HepG2 (cell line): ENCODE data around the gene RABGGTA. TPM values are rescaled to one million over a fixed set of nuclear protein-coding genes. Genes with fewer than 3 reads are reported as not detected.

ENCODE experiments used
- POLR2A ChIP-seq, 2 experiments: IDR thresholded peaks; 2 replicates each; pipeline ENCODE4 v1.6.1; 2011; ENCODE audit warnings: low read depth in 2 of 2, low read length in 2 of 2, mild to moderate bottlenecking in 1 of 2, moderate library complexity in 1 of 2; ENCODE audit not compliant: insufficient read depth in 1 of 2
- RORA ChIP-seq: sonication (generic); formaldehyde crosslinking; IDR thresholded peaks from 2 replicates; pipeline ENCODE4 v1.5.0; 2020; ENCODE audit warnings: mild to moderate bottlenecking, missing genetic modification reagents, moderate library complexity
- SOX13 ChIP-seq, 3 experiments: fragments of 450-650 bp in 1 of 3; sonication (generic) in 1 of 3; formaldehyde crosslinking in 1 of 3; IDR thresholded peaks in 2 of 3; conservative IDR thresholded peaks in 1 of 3; 2 replicates each; pipeline versions ENCODE4 v1.5.0 to v1.6.1; 2016 to 2020; ENCODE audit warnings: antibody characterized with exemption in 1 of 3, mild to moderate bottlenecking in 1 of 3, missing compliant biosample characterization in 1 of 3, missing genetic modification reagents in 1 of 3, moderate library complexity in 1 of 3
- TCF7L2 ChIP-seq: IDR thresholded peaks from 2 replicates; pipeline ENCODE4 v1.6.1; 2011; ENCODE audit warnings: mild to moderate bottlenecking, low read depth, low read length, moderate library complexity
- TRIM22 ChIP-seq: fragments of 450-650 bp; IDR thresholded peaks from 2 replicates; pipeline ENCODE4 v1.6.1; 2017
- ZBTB1 ChIP-seq: sonication (generic); formaldehyde crosslinking; IDR thresholded peaks from 2 replicates; pipeline ENCODE4 v1.4.0; 2020; ENCODE audit warnings: missing genetic modification reagents, borderline replicate concordance
- ZNF292 ChIP-seq: sonication (generic); formaldehyde crosslinking; IDR thresholded peaks from 2 replicates; pipeline ENCODE4 v1.8.1; 2022; ENCODE audit warnings: mild to moderate bottlenecking, low read depth, missing genetic modification reagents, borderline replicate concordance
- ZNF549 ChIP-seq: sonication (generic); formaldehyde crosslinking; IDR thresholded peaks from 2 replicates; pipeline ENCODE4 v1.5.0; 2020; ENCODE audit warnings: missing genetic modification reagents
- ZNF580 ChIP-seq: IDR thresholded peaks from 2 replicates; pipeline ENCODE4 v1.6.1; 2016; ENCODE audit warnings: low read depth, borderline replicate concordance
- ZNF775 ChIP-seq: sonication (generic); formaldehyde crosslinking; IDR thresholded peaks from 2 replicates; pipeline ENCODE4 v1.4.0; 2020; ENCODE audit warnings: missing genetic modification reagents, mild to moderate bottlenecking, moderate library complexity, borderline replicate concordance
- ZNF878 ChIP-seq: sonication (generic); formaldehyde crosslinking; IDR thresholded peaks from 2 replicates; pipeline ENCODE4 v1.8.1; 2023; ENCODE audit warnings: mild to moderate bottlenecking, missing genetic modification reagents, moderate library complexity
- ZNF891 ChIP-seq: sonication (generic); formaldehyde crosslinking; IDR thresholded peaks from 2 replicates; pipeline ENCODE4 v1.5.0; 2020; ENCODE audit warnings: mild to moderate bottlenecking, missing genetic modification reagents
- ZSCAN12 ChIP-seq: sonication (generic); formaldehyde crosslinking; IDR thresholded peaks from 2 replicates; pipeline ENCODE4 v1.9.0; 2021; ENCODE audit warnings: mild to moderate bottlenecking, missing genetic modification reagents
- polyA plus RNA-seq, 8 experiments: library from polyadenylated mRNA; depleted of rRNA in 3 of 8; stranded (reverse) in 7 of 8; unstranded in 1 of 8; fragments of >200 nt; fragmentation: Illumina TruSeq in 4 of 8; extraction: Trizol in 4 of 8; gene quantifications; 2 replicates each; pipeline versions ENCODE4 v1.2.1 to v1.2.3, GENCODE V29; 2011 to 2016; ENCODE audit warnings: low read depth in 4 of 8, missing spikeins in 1 of 8, mixed read lengths in 1 of 8; ENCODE audit not compliant: insufficient read depth in 1 of 8
- total RNA-seq, 5 experiments: library from RNA; depleted of rRNA; stranded (reverse); fragments of >200 nt; fragmentation: Illumina TruSeq; extraction: Trizol; gene quantifications; 2 replicates each; pipeline ENCODE4 v1.2.3, GENCODE V29; 2016; ENCODE audit warnings: low read depth in 1 of 5
- TF ChIP-seq, protein P1 (sequence below): IDR thresholded peaks from 2 replicates; pipeline ENCODE4 v1.6.1; 2012; ENCODE audit warnings: low read depth, low read length, improper control_type of control experiment
- TF ChIP-seq, protein P2 (sequence below): sonication (generic); formaldehyde crosslinking; IDR thresholded peaks from 2 replicates; pipeline ENCODE4 v1.4.0; 2020; ENCODE audit warnings: mild to moderate bottlenecking, missing genetic modification reagents
- TF ChIP-seq, protein P3 (sequence below): sonication (generic); formaldehyde crosslinking; IDR thresholded peaks from 2 replicates; pipeline ENCODE4 v1.4.0; 2020; ENCODE audit warnings: low read depth, mild to moderate bottlenecking, missing genetic modification reagents
- TF ChIP-seq, protein P4 (sequence below): sonication (generic); formaldehyde crosslinking; IDR thresholded peaks from 2 replicates; pipeline ENCODE4 v1.8.0; 2022; ENCODE audit warnings: missing genetic modification reagents, mild to moderate bottlenecking, borderline replicate concordance

Gene RABGGTA
- total and polyA plus RNA-seq, 2 of the 13 experiments (the other 11 are each of a cell fraction or from before 2014, with no cell fraction given): 57.9 to 90.8 TPM

DNA sequence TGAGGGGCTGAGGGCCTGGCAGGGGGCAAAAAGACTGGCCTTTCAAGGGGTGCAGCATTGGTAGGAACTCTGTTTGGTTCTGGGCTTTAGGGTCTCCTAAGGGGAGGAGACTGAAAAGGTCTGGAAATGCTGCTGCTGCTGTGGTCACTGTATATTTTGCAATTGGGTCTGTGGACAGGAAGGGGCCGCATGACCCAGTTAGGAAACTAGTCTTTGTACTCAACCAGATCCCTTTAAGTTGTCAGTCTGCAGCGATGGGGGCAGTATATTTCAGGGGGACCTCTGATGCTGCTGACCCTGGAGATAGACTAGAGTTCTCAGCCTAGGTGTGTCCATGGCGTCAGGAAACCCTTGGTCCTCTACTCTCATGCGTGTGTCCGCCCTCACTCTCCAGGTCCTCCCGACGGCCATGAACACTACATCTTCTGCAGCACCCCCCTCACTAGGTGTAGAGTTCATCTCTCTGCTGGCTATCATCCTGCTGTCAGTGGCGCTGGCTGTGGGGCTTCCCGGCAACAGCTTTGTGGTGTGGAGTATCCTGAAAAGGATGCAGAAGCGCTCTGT, 43.9 kb upstream of the RABGGTA start (continued):
- TF ChIP-seq, protein P1, sequence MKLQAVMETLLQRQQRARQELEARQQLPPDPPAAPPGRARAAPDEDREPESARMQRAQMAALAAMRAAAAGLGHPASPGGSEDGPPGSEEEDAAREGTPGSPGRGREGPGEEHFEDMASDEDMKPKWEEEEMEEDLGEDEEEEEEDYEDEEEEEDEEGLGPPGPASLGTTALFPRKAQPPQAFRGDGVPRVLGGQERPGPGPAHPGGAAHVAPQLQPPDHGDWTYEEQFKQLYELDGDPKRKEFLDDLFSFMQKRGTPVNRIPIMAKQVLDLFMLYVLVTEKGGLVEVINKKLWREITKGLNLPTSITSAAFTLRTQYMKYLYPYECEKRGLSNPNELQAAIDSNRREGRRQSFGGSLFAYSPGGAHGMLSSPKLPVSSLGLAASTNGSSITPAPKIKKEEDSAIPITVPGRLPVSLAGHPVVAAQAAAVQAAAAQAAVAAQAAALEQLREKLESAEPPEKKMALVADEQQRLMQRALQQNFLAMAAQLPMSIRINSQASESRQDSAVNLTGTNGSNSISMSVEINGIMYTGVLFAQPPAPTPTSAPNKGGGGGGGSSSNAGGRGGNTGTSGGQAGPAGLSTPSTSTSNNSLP: no peak
- TF ChIP-seq SOX13 (IDR thresholded peaks at IDR 0.05) (0 out of 2 replicates have a peak, but pooled peaks have one; percentile 13), SOX13 (CRISPR knock-in tag; conservative IDR thresholded peaks at IDR 0.05 in 1 of 2, IDR thresholded peaks at IDR 0.05 in 1 of 2) (no peak), TRIM22 (no peak), ZSCAN12 (CRISPR knock-in tag) (no peak), ZNF891 (CRISPR knock-in tag) (no peak), ZNF292 (peak; percentile 52), ZNF580 (CRISPR knock-in tag) (no peak), RORA (CRISPR knock-in tag) (no peak), ZNF775 (CRISPR knock-in tag) (no peak), ZNF878 (no peak), TCF7L2 (no peak), POLR2A (IDR thresholded peaks at IDR 0.05; ENCODE audit: insufficient read depth in 1 of 2, low read depth in 2 of 2, low read length in 2 of 2) (peak in 1 of 2 experiments; percentile 10; a peak in 1 of 4 replicates), ZNF549 (no peak), ZBTB1 (CRISPR knock-in tag) (no peak)
- TF ChIP-seq, protein P2, sequence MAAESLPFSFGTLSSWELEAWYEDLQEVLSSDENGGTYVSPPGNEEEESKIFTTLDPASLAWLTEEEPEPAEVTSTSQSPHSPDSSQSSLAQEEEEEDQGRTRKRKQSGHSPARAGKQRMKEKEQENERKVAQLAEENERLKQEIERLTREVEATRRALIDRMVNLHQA (CRISPR knock-in tag): no peak
- TF ChIP-seq, protein P3, sequence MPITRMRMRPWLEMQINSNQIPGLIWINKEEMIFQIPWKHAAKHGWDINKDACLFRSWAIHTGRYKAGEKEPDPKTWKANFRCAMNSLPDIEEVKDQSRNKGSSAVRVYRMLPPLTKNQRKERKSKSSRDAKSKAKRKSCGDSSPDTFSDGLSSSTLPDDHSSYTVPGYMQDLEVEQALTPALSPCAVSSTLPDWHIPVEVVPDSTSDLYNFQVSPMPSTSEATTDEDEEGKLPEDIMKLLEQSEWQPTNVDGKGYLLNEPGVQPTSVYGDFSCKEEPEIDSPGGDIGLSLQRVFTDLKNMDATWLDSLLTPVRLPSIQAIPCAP (CRISPR knock-in tag): no peak
- TF ChIP-seq, protein P4, sequence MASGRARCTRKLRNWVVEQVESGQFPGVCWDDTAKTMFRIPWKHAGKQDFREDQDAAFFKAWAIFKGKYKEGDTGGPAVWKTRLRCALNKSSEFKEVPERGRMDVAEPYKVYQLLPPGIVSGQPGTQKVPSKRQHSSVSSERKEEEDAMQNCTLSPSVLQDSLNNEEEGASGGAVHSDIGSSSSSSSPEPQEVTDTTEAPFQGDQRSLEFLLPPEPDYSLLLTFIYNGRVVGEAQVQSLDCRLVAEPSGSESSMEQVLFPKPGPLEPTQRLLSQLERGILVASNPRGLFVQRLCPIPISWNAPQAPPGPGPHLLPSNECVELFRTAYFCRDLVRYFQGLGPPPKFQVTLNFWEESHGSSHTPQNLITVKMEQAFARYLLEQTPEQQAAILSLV (CRISPR knock-in tag): peak; percentile 40; the same call in 1 of the 2 replicates
